DMS53 treated with DMSO at 0.1 percent for 48 hours (cell line): Measurements from ENCODE around the gene VARS1.

Experiments
- DNase-seq: peaks from one replicate; lab custom pipeline; 2025; ENCODE audit not compliant: unreplicated experiment; lab: John Stamatoyannopoulos, UW

The VARS1 gene

GRCh38 chr6:31775633-31776484 is 19.7 kb downstream of the VARS1 start:
- no peak for DNase-seq

- no peak for DNase-seq
These were observed 20.4 kb downstream of the VARS1 start for GRCh38 chr6:31775184-31775583.

- DNase-seq: no peak
These were observed 23.6 kb downstream of the VARS1 start for GRCh38 chr6:31771992-31772358.

- no peak for DNase-seq
These were observed 24.7 kb downstream of the VARS1 start for GRCh38 chr6:31770860-31771259.

- DNase-seq: peak; percentile 83
These were observed 25.7 kb downstream of the VARS1 start for GRCh38 chr6:31769684-31770371.

- DNase-seq: no peak
These were observed 26.9 kb downstream of the VARS1 start for GRCh38 chr6:31768363-31769257.

GRCh38 chr6:31767096-31767645 is 28.4 kb downstream of the VARS1 start:
- DNase-seq: no peak

- peak; percentile 44 for DNase-seq
These were observed 29.4 kb downstream of the VARS1 start for GRCh38 chr6:31765910-31766794.

GRCh38 chr6:31765559-31765909 is 30.0 kb downstream of the VARS1 start:
- DNase-seq: no peak

- DNase-seq: no peak
These were observed 31.4 kb downstream of the VARS1 start for GRCh38 chr6:31764198-31764597.

- no peak for DNase-seq
These were observed 32.0 kb downstream of the VARS1 start for GRCh38 chr6:31763619-31763940.

GRCh38 chr6:31762878-31763618 is 32.5 kb downstream of the VARS1 start:
- no peak for DNase-seq

- no peak for DNase-seq
These were observed 33.2 kb downstream of the VARS1 start, which contains the start of gene SAPCD1 for GRCh38 chr6:31762356-31762755. TSS of gene SAPCD1 (plus strand) at chr6:31762656. CDS start at chr6:31763055, 399 bp downstream.

GRCh38 chr6:31761343-31761742 is 34.2 kb downstream of the VARS1 start:
- no peak for DNase-seq

GRCh38 chr6:31760790-31761189 is 34.8 kb downstream of the VARS1 start:
- no peak for DNase-seq

GRCh38 chr6:31758281-31758680 is 37.3 kb downstream of the VARS1 start:
- no peak for DNase-seq

GRCh38 chr6:31752739-31753319 is 42.7 kb downstream of the VARS1 start:
- no peak for DNase-seq

- no peak for DNase-seq
These were observed 45.0 kb downstream of the VARS1 start for GRCh38 chr6:31750411-31751022.
